B cell (primary cell): ENCODE results near the gene GYG2. TPM values are rescaled to one million over a fixed set of nuclear protein-coding genes. Genes with fewer than 3 reads are reported as not detected.

Experiments used
- ATAC-seq: fragments of 200-7000 bp; cut with Tn5 transposase; one replicate; pipeline ENCODE4 v1.10.0; 2021; ENCODE audit warnings: low read depth, mild to moderate bottlenecking, moderate number of reproducible peaks, moderate library complexity
- CTCF ChIA-PET: fragments of 350-600 bp; sonication (Branson Sonifier 250); formaldehyde crosslinking; loops from one replicate; lab custom pipeline; 2021; ENCODE audit warnings: antibody characterized with exemption, inconsistent platforms; lab: Charles Lee
- POLR2A ChIA-PET: fragments of 350-600 bp; sonication (Branson Sonifier 250); formaldehyde crosslinking; loops from one replicate; lab custom pipeline; 2021; ENCODE audit warnings: antibody characterized with exemption; lab: Charles Lee
- DNase-seq: peaks from one replicate; pipeline ENCODE4 v3.0.0; 2013
- H2AFZ ChIP-seq: 2 replicates; pipeline ENCODE4 v1.6.1; 2012; ENCODE audit warnings: mild to moderate bottlenecking, low read depth, low read length; ENCODE audit not compliant: insufficient read depth, poor library complexity, severe bottlenecking
- H3K27ac ChIP-seq, 2 donors: 1 replicate in 1 of 2; 2 replicates in 1 of 2; pipeline ENCODE4 v1.5.1; 2012 to 2013; ENCODE audit warnings: low read length in 2 of 2, mild to moderate bottlenecking in 2 of 2, moderate library complexity in 1 of 2
- H3K27me3 ChIP-seq, 4 experiments: fragments of 200-600 bp in 1 of 4; sonication (generic) in 1 of 4; replicated peaks in 1 of 4; 1 replicate in 2 of 4; 2 replicates in 2 of 4; pipeline versions ENCODE4 v1.6.1 to v1.7.0; 2013 to 2016; ENCODE audit warnings: low read length in 3 of 4, mild to moderate bottlenecking in 2 of 4, mixed read lengths in 1 of 4, moderate library complexity in 1 of 4; ENCODE audit not compliant: insufficient read depth in 4 of 4, control insufficient read depth in 3 of 4; ENCODE audit errors: control extremely low read depth in 1 of 4
- H3K36me3 ChIP-seq, 2 experiments: replicated peaks in 1 of 2; 1 replicate in 1 of 2; 2 replicates in 1 of 2; pipeline versions ENCODE4 v1.6.1 to v1.7.1; 2013; ENCODE audit warnings: low read length in 1 of 2; ENCODE audit not compliant: insufficient read depth in 2 of 2, control insufficient read depth in 1 of 2; ENCODE audit errors: control extremely low read depth in 1 of 2, extremely low read depth in 1 of 2
- H3K4me1 ChIP-seq, 2 donors: fragments of 200-600 bp in 1 of 2; sonication (generic) in 1 of 2; 1 replicate in 1 of 2; 2 replicates in 1 of 2; pipeline versions ENCODE4 v1.5.1 to v1.6.1; 2013 to 2017; ENCODE audit warnings: low read length in 2 of 2; ENCODE audit not compliant: control insufficient read depth in 2 of 2, insufficient read depth in 2 of 2
- H3K4me2 ChIP-seq: replicated peaks from 2 replicates; pipeline ENCODE3; 2012; ENCODE audit warnings: mild to moderate bottlenecking, low read depth, low read length; ENCODE audit not compliant: poor library complexity, severe bottlenecking
- H3K4me3 ChIP-seq, 5 experiments: fragments of 200-600 bp in 1 of 5; sonication (generic) in 1 of 5; 1 replicate in 3 of 5; 2 replicates in 2 of 5; pipeline versions ENCODE4 v1.5.1 to v1.7.0; 2011 to 2016; ENCODE audit warnings: low read length in 4 of 5, mild to moderate bottlenecking in 4 of 5, low read depth in 2 of 5, control low read depth in 1 of 5, moderate library complexity in 1 of 5; ENCODE audit not compliant: insufficient read depth in 1 of 5; ENCODE audit errors: control extremely low read depth in 1 of 5, extremely low read depth in 1 of 5
- H3K79me2 ChIP-seq: fragments of 200-600 bp; sonication (generic); one replicate; pipeline ENCODE4 v1.6.0; 2016; ENCODE audit warnings: low read length; ENCODE audit not compliant: control insufficient read depth, insufficient read depth
- H3K9ac ChIP-seq: fragments of 200-600 bp; sonication (generic); 2 replicates; pipeline ENCODE4 v1.6.1; 2017; ENCODE audit warnings: mild to moderate bottlenecking, low read length, moderate library complexity
- H3K9me3 ChIP-seq, 3 donors: one replicate each; pipeline versions ENCODE4 v1.6.1 to v1.7.1; 2013; ENCODE audit warnings: low read length in 2 of 3; ENCODE audit not compliant: control insufficient read depth in 2 of 3, insufficient read depth in 1 of 3; ENCODE audit errors: control extremely low read depth in 1 of 3
- H4K20me1 ChIP-seq: 2 replicates; pipeline ENCODE4 v1.6.0; 2012; ENCODE audit warnings: mild to moderate bottlenecking, low read length; ENCODE audit not compliant: insufficient read depth, control insufficient read depth, poor library complexity, severe bottlenecking
- H3K27ac Mint-ChIP-seq: one replicate; pipeline ENCODE4 v1.8.0; 2021; ENCODE audit warnings: mixed read lengths
- H3K27me3 Mint-ChIP-seq: one replicate; pipeline ENCODE4 v1.8.0; 2021; ENCODE audit warnings: mixed read lengths
- H3K4me1 Mint-ChIP-seq: one replicate; pipeline ENCODE4 v1.8.0; 2021; ENCODE audit warnings: mixed read lengths
- H3K4me3 Mint-ChIP-seq: one replicate; pipeline ENCODE4 v1.8.0; 2021; ENCODE audit warnings: mixed read lengths
- H3K9me3 Mint-ChIP-seq: one replicate; pipeline ENCODE4 v1.8.0; 2022; ENCODE audit warnings: mixed read lengths; ENCODE audit not compliant: insufficient read depth
- CTCF ChIP-seq: fragments of 200-600 bp; IDR thresholded peaks from one replicate; pipeline ENCODE4 v1.8.0; 2022; ENCODE audit warnings: antibody characterized with exemption, mild to moderate bottlenecking
- EZH2 ChIP-seq: IDR thresholded peaks from 2 replicates; pipeline ENCODE4 v1.6.1; 2012; ENCODE audit warnings: borderline replicate concordance, low read depth, mild to moderate bottlenecking, moderate library complexity, low read length; ENCODE audit not compliant: insufficient read depth, poor library complexity, severe bottlenecking
- WGBS: methylation state at CpG from one replicate; pipeline ENCODE4 v1.1.5; 2013; ENCODE audit warnings: missing lambda C conversion rate; ENCODE audit not compliant: insufficient coverage; 5-methylcytosine and 5-hydroxymethylcytosine counted together
- intact Hi-C: fragments of 100-400 bp; cut with micrococcal nuclease; formaldehyde crosslinking; loops from one replicate; pipeline ENCODE4 v1.10.0; 2022
- polyA plus RNA-seq: library from polyadenylated mRNA; depleted of rRNA; stranded (reverse); fragments of >200 nt; gene quantifications from 2 replicates; pipeline ENCODE4 v1.2.3, GENCODE V29; 2012
- total RNA-seq, 2 donors: library from RNA; stranded (reverse); fragments of 120-200 nt in 1 of 2; gene quantifications; 1 replicate in 1 of 2; 2 replicates in 1 of 2; pipeline versions ENCODE4 v1.2.3 to v1.2.4, GENCODE V29; 2013 to 2022

The GYG2 gene
- total and polyA plus RNA-seq, 2 donors (not counting 1 experiment from before 2014, with no cell fraction given) = not detected

DNA sequence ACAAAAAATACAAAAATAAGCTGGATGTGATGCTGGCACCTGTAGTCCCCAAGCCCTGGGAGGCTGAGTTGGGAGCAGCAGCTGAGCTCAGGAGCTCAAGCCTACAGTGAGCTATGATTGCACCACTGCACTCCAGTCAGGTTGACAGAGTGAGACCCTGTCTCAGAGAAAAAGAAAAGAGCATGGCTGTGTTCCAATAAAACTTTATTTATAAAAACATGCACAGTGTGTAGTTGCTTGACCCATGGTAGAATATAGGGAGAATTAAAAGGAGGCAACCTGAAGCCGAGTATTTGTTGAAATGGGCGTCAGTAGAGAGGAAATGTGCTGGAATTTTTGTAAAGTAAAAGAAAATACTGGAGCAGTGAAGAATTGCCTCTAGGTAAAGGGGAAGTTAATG lies 27.0 kb downstream of the GYG2 start:
- Histone ChIP-seq H3K79me2 (no peaks in the 10 kb centered on the region), H3K4me2 (no peak overlapping the region), H3K27ac (no peak overlapping the region), H3K4me1 (no peaks in the 10 kb centered on the region), H3K27me3 (no peaks in the 10 kb centered on the region), H3K9me3 (no peaks in the 10 kb centered on the region), H2AFZ (no peak overlapping the region), H3K9ac (no peak overlapping the region), H4K20me1 (no peaks in the 10 kb centered on the region), H3K4me3 (no peak overlapping the region), H3K36me3 (no peaks in the 10 kb centered on the region)
- Mint-ChIP-seq H3K4me1 (no peaks in the 10 kb centered on the region), H3K4me3 (no peak overlapping the region), H3K27ac (no peak overlapping the region), H3K27me3 (no peaks in the 10 kb centered on the region), H3K9me3 (no peaks in the 10 kb centered on the region)
- intact Hi-C loops = no loop called here
- ChIA-PET POLR2A (no interaction called here), CTCF (no interaction called here)
- WGBS = 100% methylated on average over 2 of the region's 2 CpGs
- DNase-seq (no peak), ATAC-seq (no peak)
- TF ChIP-seq EZH2 = no peak
- no peak for TF ChIP-seq CTCF

DNA sequence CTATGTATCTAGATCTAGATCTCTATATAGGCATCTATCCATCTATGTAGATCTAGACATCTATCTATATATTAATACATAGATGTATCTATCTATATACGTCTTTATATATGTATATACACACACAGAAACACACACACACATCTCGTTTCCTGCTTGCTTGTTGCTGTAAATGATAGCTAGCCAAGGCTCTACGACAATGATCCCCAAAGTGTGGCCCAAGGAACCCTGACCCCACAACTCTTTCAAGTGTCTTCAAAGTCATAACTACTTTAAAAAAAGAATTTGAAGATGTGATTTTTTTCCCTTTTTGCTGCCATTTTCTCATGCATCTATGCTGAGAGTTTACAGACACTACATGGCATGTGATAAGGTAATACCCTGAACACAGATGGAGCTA lies 28.8 kb downstream of the GYG2 start:
- no peak overlapping the region for H3K9ac ChIP-seq
- ChIA-PET CTCF (no interaction called here), POLR2A (no interaction called here)
- DNase-seq = no peak
- no peaks in the 10 kb centered on the region for H3K9me3 ChIP-seq
- no peak for ATAC-seq
- H3K27me3 ChIP-seq = no peaks in the 10 kb centered on the region
- intact Hi-C loops = no loop called here
- H3K4me1 ChIP-seq = no peaks in the 10 kb centered on the region
- no CpG with 5 or more reads among the region's 3 CpGs for WGBS
- Mint-ChIP-seq H3K9me3 (no peaks in the 10 kb centered on the region), H3K4me1 (no peaks in the 10 kb centered on the region), H3K27ac (no peak overlapping the region), H3K27me3 (peaks cover 3% of the 10 kb centered on the region), H3K4me3 (no peak overlapping the region)
- TF ChIP-seq CTCF (no peak), EZH2 (no peak)
- H3K79me2 ChIP-seq = no peaks in the 10 kb centered on the region
- H3K4me3 ChIP-seq = no peak overlapping the region
- no peaks in the 10 kb centered on the region for H3K36me3 ChIP-seq
- H2AFZ ChIP-seq = no peak overlapping the region
- H3K4me2 ChIP-seq = no peak overlapping the region
- no peaks in the 10 kb centered on the region for H4K20me1 ChIP-seq
- no peak overlapping the region for H3K27ac ChIP-seq
